SK-N-SH (cell line): ENCODE results near the gene ST8SIA4. TPM values are rescaled to one million over a fixed set of nuclear protein-coding genes. Genes with fewer than 3 reads are reported as not detected.
A peak's percentile ranks its signal among the peaks of the same experiment; 100 is the strongest.

Source experiments
- CTCF ChIA-PET: fragments of 300-600, 350-600 bp; formaldehyde crosslinking; extraction: SDS; loops from one replicate; lab custom pipeline; 2021; lab: Yijun Ruan, JAX
- POLR2A ChIA-PET: fragments of 350-600 bp; sonication (Branson Sonifier 250); formaldehyde crosslinking; extraction: SDS; loops from one replicate; lab custom pipeline; 2020; ENCODE audit warnings: antibody characterized with exemption, inconsistent platforms; lab: Yijun Ruan, JAX
- DNase-seq: peaks from one replicate; pipeline ENCODE4 v3.0.0; 2012
- H2AFZ ChIP-seq: fragments of 200-600 bp; sonication (generic); 2 replicates; pipeline ENCODE4 v1.8.1; 2016; ENCODE audit warnings: antibody characterized with exemption, mild to moderate bottlenecking, low read depth
- H3F3A ChIP-seq: fragments of 200-600 bp; sonication (generic); replicated peaks from 2 replicates; pipeline ENCODE3; 2016; ENCODE audit warnings: antibody characterized with exemption, mild to moderate bottlenecking; ENCODE audit not compliant: insufficient read depth
- H3K27ac ChIP-seq, 2 experiments: fragments of 200-500 bp in 1 of 2; fragments of 200-600 bp in 1 of 2; sonication (Bioruptor generic) in 1 of 2; sonication (generic), shearing (Covaris generic) in 1 of 2; 2 replicates each; pipeline versions ENCODE4 v1.5.1 to v1.6.1; 2014 to 2016; ENCODE audit warnings: low read depth in 2 of 2, inconsistent platforms in 1 of 2, low read length in 1 of 2, mild to moderate bottlenecking in 1 of 2, mixed read lengths in 1 of 2
- H3K27me3 ChIP-seq: fragments of 200-600 bp; sonication (generic), shearing (Covaris generic); 2 replicates; pipeline ENCODE4 v1.6.1; 2016; ENCODE audit warnings: mixed run types; ENCODE audit not compliant: insufficient read depth
- H3K36me3 ChIP-seq, 2 experiments: fragments of 200-500 bp in 1 of 2; fragments of 200-600 bp in 1 of 2; sonication (Bioruptor generic) in 1 of 2; sonication (generic) in 1 of 2; replicated peaks in 1 of 2; 2 replicates each; pipeline versions ENCODE3 to v1.5.1; 2014 to 2016; ENCODE audit warnings: low read length in 1 of 2, mild to moderate bottlenecking in 1 of 2; ENCODE audit not compliant: insufficient read depth in 2 of 2, control insufficient read depth in 1 of 2
- H3K4me1 ChIP-seq, 2 experiments: fragments of 200-500 bp in 1 of 2; fragments of 200-600 bp in 1 of 2; sonication (Bioruptor generic) in 1 of 2; sonication (generic), shearing (Covaris generic) in 1 of 2; 2 replicates each; pipeline versions ENCODE4 v1.5.1 to v1.6.1; 2014 to 2016; ENCODE audit warnings: low read depth in 1 of 2, low read length in 1 of 2, mixed run types in 1 of 2; ENCODE audit not compliant: insufficient read depth in 2 of 2, control insufficient read depth in 1 of 2
- H3K4me2 ChIP-seq: fragments of 200-600 bp; sonication (generic), shearing (Covaris generic); 2 replicates; pipeline ENCODE4 v1.6.1; 2017; ENCODE audit warnings: mixed run types
- H3K4me3 ChIP-seq, 2 experiments: fragments of 200-500 bp in 1 of 2; fragments of 200-600 bp in 1 of 2; sonication (Bioruptor generic) in 1 of 2; sonication (generic), shearing (Covaris generic) in 1 of 2; 2 replicates each; pipeline versions ENCODE4 v1.5.1 to v1.8.1; 2014 to 2016; ENCODE audit warnings: low read depth in 2 of 2, inconsistent platforms in 1 of 2, low read length in 1 of 2, mild to moderate bottlenecking in 1 of 2, mixed read lengths in 1 of 2, moderate library complexity in 1 of 2
- H3K79me2 ChIP-seq: fragments of 200-600 bp; sonication (generic); 2 replicates; pipeline ENCODE4 v1.8.1; 2017; ENCODE audit warnings: mild to moderate bottlenecking; ENCODE audit not compliant: insufficient read depth
- H3K9ac ChIP-seq: fragments of 200-600 bp; sonication (generic); 2 replicates; pipeline ENCODE4 v1.6.1; 2017; ENCODE audit warnings: mixed run types
- H3K9me2 ChIP-seq: fragments of 200-600 bp; sonication (generic); 2 replicates; pipeline ENCODE4 v1.6.1; 2017; ENCODE audit warnings: mixed run types
- H3K9me3 ChIP-seq: fragments of 200-600 bp; sonication (generic); 2 replicates; pipeline ENCODE4 v1.6.1; 2017; ENCODE audit warnings: mixed run types, mild to moderate bottlenecking, moderate library complexity
- H4K20me1 ChIP-seq: fragments of 200-600 bp; sonication (generic); 2 replicates; pipeline ENCODE4 v1.6.1; 2017; ENCODE audit warnings: mild to moderate bottlenecking, mixed run types; ENCODE audit not compliant: insufficient read depth
- CHD2 ChIP-seq: fragments of 150-350 bp; IDR thresholded peaks from 2 replicates; pipeline ENCODE4 v1.6.1; 2018; ENCODE audit warnings: low read length; ENCODE audit not compliant: partially characterized antibody
- CTCF ChIP-seq: fragments of 200-600 bp; sonication (generic); IDR thresholded peaks from 2 replicates; pipeline ENCODE4 v1.6.1; 2017; ENCODE audit warnings: antibody characterized with exemption, mild to moderate bottlenecking, moderate library complexity
- EP300 ChIP-seq, 2 experiments: IDR thresholded peaks; 2 replicates each; pipeline versions ENCODE4 v1.4.0 to v1.6.1; 2012; ENCODE audit warnings: borderline replicate concordance in 1 of 2, low read depth in 1 of 2, low read length in 1 of 2
- JUND ChIP-seq: IDR thresholded peaks from 2 replicates; pipeline ENCODE4 v1.4.0; 2012
- MXI1 ChIP-seq: IDR thresholded peaks from 2 replicates; pipeline ENCODE4 v1.6.1; 2012; ENCODE audit warnings: mild to moderate bottlenecking, low read depth, low read length, improper control_type of control experiment
- RAD21 ChIP-seq: IDR thresholded peaks from 2 replicates; pipeline ENCODE4 v1.6.1; 2012; ENCODE audit warnings: mild to moderate bottlenecking, low read length
- RCOR1 ChIP-seq: fragments of 150-350 bp; IDR thresholded peaks from 2 replicates; pipeline ENCODE4 v1.6.1; 2017; ENCODE audit warnings: antibody characterized with exemption, low read length
- SIN3A ChIP-seq: IDR thresholded peaks from 2 replicates; pipeline ENCODE4 v1.6.1; 2012; ENCODE audit warnings: low read depth, mild to moderate bottlenecking, low read length, moderate library complexity, borderline replicate concordance
- TEAD4 ChIP-seq: IDR thresholded peaks from 2 replicates; pipeline ENCODE4 v1.4.0; 2012; ENCODE audit warnings: mild to moderate bottlenecking, borderline replicate concordance; ENCODE audit not compliant: insufficient read depth
- YY1 ChIP-seq: IDR thresholded peaks from 2 replicates; pipeline ENCODE4 v1.4.0; 2012; ENCODE audit warnings: low read depth, mild to moderate bottlenecking
- WGBS: methylation state at CpG from one replicate; pipeline ENCODE4 v1.1.6; 2017; ENCODE audit warnings: low lambda C conversion rate; 5-methylcytosine and 5-hydroxymethylcytosine counted together
- polyA plus RNA-seq, 3 experiments: library from polyadenylated mRNA; depleted of rRNA; stranded (reverse); fragments of >200 nt; gene quantifications; 2 replicates each; pipeline ENCODE4 v1.2.3, GENCODE V29; 2012
- TF ChIP-seq, protein P1 (sequence below): IDR thresholded peaks from 2 replicates; pipeline ENCODE4; 2012
- TF ChIP-seq, protein P2 (sequence below): IDR thresholded peaks from 2 replicates; pipeline ENCODE4 v1.4.0; 2012; ENCODE audit warnings: low read depth

The ST8SIA4 gene
- polyA plus RNA-seq, 1 of the 3 experiments (the other 2 are of a cell fraction) = 0.02 TPM

DNA sequence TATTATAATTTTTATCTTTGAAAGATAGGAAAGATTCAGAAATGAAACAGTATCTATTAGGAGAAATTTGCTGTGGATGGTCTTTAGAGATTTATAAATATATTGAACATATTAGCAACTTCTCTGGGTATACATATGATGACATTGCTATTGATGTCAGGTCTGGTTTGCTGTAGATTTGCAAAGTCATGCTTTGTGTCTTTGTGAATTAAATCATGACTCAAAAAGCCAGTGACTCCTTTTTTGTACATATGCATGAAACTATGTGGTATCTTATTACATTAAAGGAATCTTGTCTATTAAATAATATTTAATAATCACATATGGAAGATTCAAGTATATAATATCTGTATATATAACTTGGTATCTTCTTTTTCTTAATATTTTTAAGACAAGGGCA lies 141.9 kb downstream of the ST8SIA4 start:
- Histone ChIP-seq H3K27me3 (no peaks in the 10 kb centered on the region), H3K9ac (no peak overlapping the region), H3F3A (no peaks in the 10 kb centered on the region), H3K9me3 (no peaks in the 10 kb centered on the region), H3K4me3 (no peak overlapping the region), H3K36me3 (no peaks in the 10 kb centered on the region), H2AFZ (no peak overlapping the region), H3K79me2 (no peaks in the 10 kb centered on the region), H3K27ac (no peak overlapping the region), H3K4me2 (no peak overlapping the region)
- CTCF ChIA-PET = interaction anchor here (0.6 kb wide), 1 partner anchor 331 kb away, joined by 3 read pairs; no protein-coding TSS in a partner anchor
- no peak for DNase-seq
- POLR2A ChIA-PET = no interaction called here
- TF ChIP-seq, protein P1, sequence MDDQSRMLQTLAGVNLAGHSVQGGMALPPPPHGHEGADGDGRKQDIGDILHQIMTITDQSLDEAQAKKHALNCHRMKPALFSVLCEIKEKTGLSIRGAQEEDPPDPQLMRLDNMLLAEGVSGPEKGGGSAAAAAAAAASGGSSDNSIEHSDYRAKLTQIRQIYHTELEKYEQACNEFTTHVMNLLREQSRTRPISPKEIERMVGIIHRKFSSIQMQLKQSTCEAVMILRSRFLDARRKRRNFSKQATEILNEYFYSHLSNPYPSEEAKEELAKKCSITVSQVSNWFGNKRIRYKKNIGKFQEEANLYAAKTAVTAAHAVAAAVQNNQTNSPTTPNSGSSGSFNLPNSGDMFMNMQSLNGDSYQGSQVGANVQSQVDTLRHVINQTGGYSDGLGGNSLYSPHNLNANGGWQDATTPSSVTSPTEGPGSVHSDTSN = peak; percentile 67
- 0 out of 2 replicates have a peak, but pooled peaks have one; percentile 4 for TF ChIP-seq JUND
- no peak for TF ChIP-seq RCOR1
- TF ChIP-seq, all 33 proteins: peak for 2
- Histone ChIP-seq H3K4me1 (no peaks in the 10 kb centered on the region; a peak in 1 of 4 replicates), H4K20me1 (no peaks in the 10 kb centered on the region), H3K9me2 (no peaks in the 10 kb centered on the region)

DNA sequence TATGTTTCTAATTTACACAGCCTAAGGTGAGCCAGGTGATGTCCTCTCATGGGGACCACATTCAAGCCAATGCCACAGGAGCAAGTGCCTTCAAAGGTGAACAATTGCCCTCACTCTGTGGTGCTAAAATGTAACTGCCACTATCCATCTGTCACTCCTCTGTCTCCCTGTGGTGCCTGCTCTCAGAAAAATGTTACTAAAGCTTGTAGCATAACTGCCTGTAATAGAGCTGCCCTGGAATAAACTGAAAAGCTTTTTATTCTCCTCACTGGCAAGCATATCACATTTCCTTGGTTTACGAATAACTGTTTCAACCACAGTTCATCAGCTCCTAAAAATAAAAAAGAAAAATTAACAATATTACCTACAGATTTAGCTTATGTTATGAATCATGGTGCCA lies 142.4 kb downstream of the ST8SIA4 start:
- Histone ChIP-seq H2AFZ (no peak overlapping the region), H3K4me2 (no peak overlapping the region), H3K4me3 (no peak overlapping the region), H3K9ac (no peak overlapping the region), H3F3A (no peaks in the 10 kb centered on the region), H3K4me1 (no peaks in the 10 kb centered on the region; a peak in 1 of 4 replicates), H3K9me2 (no peaks in the 10 kb centered on the region), H4K20me1 (no peaks in the 10 kb centered on the region), H3K27ac (no peak overlapping the region), H3K9me3 (no peaks in the 10 kb centered on the region), H3K27me3 (no peaks in the 10 kb centered on the region), H3K36me3 (no peaks in the 10 kb centered on the region), H3K79me2 (no peaks in the 10 kb centered on the region)
- DNase-seq = no peak
- WGBS = 68% methylated on average over 1 of the region's 1 CpG
- POLR2A ChIA-PET = no interaction called here
- CTCF ChIA-PET = interaction anchor here (0.6 kb wide), 1 partner anchor 330 kb away, joined by 3 read pairs; no protein-coding TSS in a partner anchor
- no peak for TF ChIP-seq EP300 (IDR thresholded peaks at IDR 0.05; ENCODE audit: borderline replicate concordance in 1 of 2, low read depth in 1 of 2, low read length in 1 of 2)
- TF ChIP-seq RAD21 = no peak
- no peak for TF ChIP-seq TEAD4
- no peak for TF ChIP-seq RCOR1
- TF ChIP-seq SIN3A = no peak
- TF ChIP-seq, protein P2, sequence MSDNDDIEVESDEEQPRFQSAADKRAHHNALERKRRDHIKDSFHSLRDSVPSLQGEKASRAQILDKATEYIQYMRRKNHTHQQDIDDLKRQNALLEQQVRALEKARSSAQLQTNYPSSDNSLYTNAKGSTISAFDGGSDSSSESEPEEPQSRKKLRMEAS = no peak
- TF ChIP-seq YY1 = no peak
- TF ChIP-seq CTCF = no peak
- TF ChIP-seq CHD2 = no peak
- TF ChIP-seq MXI1 = no peak
